IPS-18a (cell line): Measurements from ENCODE around the gene B3GNT2.

Experiments used
- H3K27ac ChIP-seq: one replicate; pipeline ENCODE4 v1.5.1; 2013; ENCODE audit warnings: low read length
- H3K27me3 ChIP-seq: one replicate; pipeline ENCODE4 v1.6.1; 2013; ENCODE audit warnings: mild to moderate bottlenecking, low read length; ENCODE audit not compliant: control insufficient read depth, insufficient read depth
- H3K36me3 ChIP-seq: one replicate; pipeline ENCODE4 v1.6.1; 2013; ENCODE audit warnings: low read depth, low read length; ENCODE audit not compliant: control insufficient read depth
- H3K4me1 ChIP-seq: one replicate; pipeline ENCODE4 v1.6.1; 2013; ENCODE audit warnings: low read depth, low read length; ENCODE audit not compliant: control insufficient read depth
- H3K4me3 ChIP-seq: one replicate; pipeline ENCODE4 v1.5.1; 2013; ENCODE audit warnings: low read length
- H3K9ac ChIP-seq: one replicate; pipeline ENCODE4 v1.6.1; 2013; ENCODE audit warnings: mild to moderate bottlenecking, low read length, moderate library complexity
- H3K9me3 ChIP-seq: one replicate; pipeline ENCODE4 v1.6.1; 2013; ENCODE audit warnings: low read depth, low read length; ENCODE audit not compliant: control insufficient read depth

B3GNT2 gene

GRCh38 chr2:62222674-62223073 is 26.8 kb downstream of the B3GNT2 start:
- H3K27me3 ChIP-seq = no peaks in the 10 kb centered on the region
- H3K4me1 ChIP-seq = no peaks in the 10 kb centered on the region
- H3K36me3 ChIP-seq = peaks cover 20% of the 10 kb centered on the region
- H3K27ac ChIP-seq = no peak overlapping the region
- no peaks in the 10 kb centered on the region for H3K9me3 ChIP-seq
- H3K4me3 ChIP-seq = no peak overlapping the region
- no peak overlapping the region for H3K9ac ChIP-seq

GRCh38 chr2:62224976-62225375 is 29.1 kb downstream of the B3GNT2 start:
- H3K4me1 ChIP-seq = no peaks in the 10 kb centered on the region
- H3K9me3 ChIP-seq = no peaks in the 10 kb centered on the region
- H3K36me3 ChIP-seq = peaks cover 20% of the 10 kb centered on the region
- H3K9ac ChIP-seq = no peak overlapping the region
- no peak overlapping the region for H3K27ac ChIP-seq
- no peaks in the 10 kb centered on the region for H3K27me3 ChIP-seq
- no peak overlapping the region for H3K4me3 ChIP-seq

GRCh38 chr2:62227386-62228075 is 31.6 kb downstream of the B3GNT2 start:
- Histone ChIP-seq H3K9ac (no peak overlapping the region), H3K27ac (no peak overlapping the region), H3K36me3 (peaks cover 16% of the 10 kb centered on the region), H3K4me1 (no peaks in the 10 kb centered on the region), H3K27me3 (no peaks in the 10 kb centered on the region), H3K4me3 (no peak overlapping the region), H3K9me3 (no peaks in the 10 kb centered on the region)

- H3K27ac ChIP-seq = no peak overlapping the region
- no peaks in the 10 kb centered on the region for H3K27me3 ChIP-seq
- no peaks in the 10 kb centered on the region for H3K4me1 ChIP-seq
- no peak overlapping the region for H3K4me3 ChIP-seq
- H3K9ac ChIP-seq = no peak overlapping the region
- no peaks in the 10 kb centered on the region for H3K9me3 ChIP-seq
- H3K36me3 ChIP-seq = peaks cover 10% of the 10 kb centered on the region
These were observed 33.2 kb downstream of the B3GNT2 start for GRCh38 chr2:62229082-62229605.

GRCh38 chr2:62231541-62231940 is 35.6 kb downstream of the B3GNT2 start:
- Histone ChIP-seq H3K9me3 (no peaks in the 10 kb centered on the region), H3K27ac (no peak overlapping the region), H3K27me3 (no peaks in the 10 kb centered on the region), H3K9ac (no peak overlapping the region), H3K4me1 (no peaks in the 10 kb centered on the region), H3K36me3 (no peaks in the 10 kb centered on the region), H3K4me3 (no peak overlapping the region)

- no peak overlapping the region for H3K4me3 ChIP-seq
- H3K36me3 ChIP-seq = no peaks in the 10 kb centered on the region
- no peak overlapping the region for H3K9ac ChIP-seq
- no peaks in the 10 kb centered on the region for H3K9me3 ChIP-seq
- no peaks in the 10 kb centered on the region for H3K4me1 ChIP-seq
- H3K27me3 ChIP-seq = no peaks in the 10 kb centered on the region
- H3K27ac ChIP-seq = no peak overlapping the region
These were observed 39.1 kb downstream of the B3GNT2 start for GRCh38 chr2:62234755-62235655.

- Histone ChIP-seq H3K9me3 (no peaks in the 10 kb centered on the region), H3K4me3 (no peak overlapping the region), H3K27me3 (no peaks in the 10 kb centered on the region), H3K9ac (no peak overlapping the region), H3K36me3 (no peaks in the 10 kb centered on the region), H3K27ac (no peak overlapping the region), H3K4me1 (no peaks in the 10 kb centered on the region)
These were observed 40.6 kb downstream of the B3GNT2 start for GRCh38 chr2:62236499-62236898.

GRCh38 chr2:62238236-62238635 is 42.3 kb downstream of the B3GNT2 start:
- Histone ChIP-seq H3K27ac (no peak overlapping the region), H3K9ac (no peak overlapping the region), H3K9me3 (no peaks in the 10 kb centered on the region), H3K4me1 (no peaks in the 10 kb centered on the region), H3K4me3 (no peak overlapping the region), H3K36me3 (no peaks in the 10 kb centered on the region), H3K27me3 (no peaks in the 10 kb centered on the region)

GRCh38 chr2:62240546-62240945 is 44.6 kb downstream of the B3GNT2 start:
- no peak overlapping the region for H3K27ac ChIP-seq
- H3K9me3 ChIP-seq = no peaks in the 10 kb centered on the region
- no peaks in the 10 kb centered on the region for H3K4me1 ChIP-seq
- H3K9ac ChIP-seq = no peak overlapping the region
- H3K27me3 ChIP-seq = no peaks in the 10 kb centered on the region
- H3K36me3 ChIP-seq = no peaks in the 10 kb centered on the region
- no peak overlapping the region for H3K4me3 ChIP-seq

GRCh38 chr2:62243983-62244382 is 48.1 kb downstream of the B3GNT2 start:
- no peaks in the 10 kb centered on the region for H3K9me3 ChIP-seq
- no peaks in the 10 kb centered on the region for H3K36me3 ChIP-seq
- H3K27me3 ChIP-seq = no peaks in the 10 kb centered on the region
- H3K9ac ChIP-seq = no peak overlapping the region
- H3K4me3 ChIP-seq = no peak overlapping the region
- H3K4me1 ChIP-seq = no peaks in the 10 kb centered on the region
- no peak overlapping the region for H3K27ac ChIP-seq

- Histone ChIP-seq H3K4me3 (no peak overlapping the region), H3K4me1 (no peaks in the 10 kb centered on the region), H3K27me3 (no peaks in the 10 kb centered on the region)
These were observed 52.3 kb downstream of the B3GNT2 start for GRCh38 chr2:62248226-62248625.

More at GRCh38 chr2:62248226-62248625, 52.3 kb downstream of the B3GNT2 start:
- no peaks in the 10 kb centered on the region for H3K36me3 ChIP-seq
- H3K9me3 ChIP-seq = no peaks in the 10 kb centered on the region
- no peak overlapping the region for H3K9ac ChIP-seq
- no peak overlapping the region for H3K27ac ChIP-seq
